Gastrocnemius medialis (tissue), 4 donors: ENCODE results near the gene CUZD1. TPM values are rescaled to one million over a fixed set of nuclear protein-coding genes. Genes with fewer than 3 reads are reported as not detected.

ENCODE experiments used
- ATAC-seq, 2 donors: fragments of 150-250 bp; one replicate each; pipeline ENCODE4 v1.9.1; 2016
- DNase-seq, 2 donors: peaks; one replicate each; pipeline ENCODE4 v3.0.0-alpha.2; 2019
- H3K27ac ChIP-seq, 4 donors: fragments of 200-600 bp; sonication (generic); 1 replicate in 1 of 4; 2 replicates in 3 of 4; pipeline ENCODE4 v1.5.1; 2016 to 2018; ENCODE audit warnings: mild to moderate bottlenecking in 2 of 4, moderate library complexity in 1 of 4
- H3K27me3 ChIP-seq, 3 donors: fragments of 200-600 bp; sonication (generic) in 2 of 3; 1 replicate in 1 of 3; 2 replicates in 2 of 3; pipeline versions ENCODE4 v1.5.1 to v1.6.0; 2016 to 2019; ENCODE audit warnings: mild to moderate bottlenecking in 1 of 3, moderate library complexity in 1 of 3
- H3K36me3 ChIP-seq, 2 donors: fragments of 200-600 bp; sonication (generic) in 1 of 2; one replicate each; pipeline ENCODE4 v1.5.1; 2017 to 2018
- H3K4me1 ChIP-seq, 2 donors: fragments of 200-600 bp; sonication (generic) in 1 of 2; one replicate each; pipeline ENCODE4 v1.5.1; 2016 to 2017; ENCODE audit warnings: mild to moderate bottlenecking in 2 of 2
- H3K4me3 ChIP-seq, 4 donors: fragments of 200-600 bp; sonication (generic) in 3 of 4; 1 replicate in 1 of 4; 2 replicates in 3 of 4; pipeline ENCODE4 v1.5.1; 2016 to 2019; ENCODE audit warnings: mild to moderate bottlenecking in 2 of 4
- H3K9me3 ChIP-seq, 3 donors: fragments of 200-600 bp; sonication (generic) in 2 of 3; 1 replicate in 1 of 3; 2 replicates in 2 of 3; pipeline ENCODE4 v1.5.1; 2016 to 2019
- POLR2A ChIP-seq, 2 donors: fragments of 450-650 bp; IDR thresholded peaks; one replicate each; pipeline ENCODE4 v1.6.1; 2017; ENCODE audit warnings: antibody characterized with exemption in 2 of 2, mild to moderate bottlenecking in 2 of 2, moderate library complexity in 2 of 2
- in situ Hi-C, 4 donors: fragments of 200-750 bp; cut with MboI; loops; one replicate each; pipeline versions ENCODE4 v1.15.0 to v1.8.0; 2017; ENCODE audit warnings: low sequenced_read_pairs in 4 of 4
- intact Hi-C: fragments of 100-400 bp; cut with DNase I; formaldehyde crosslinking; loops from one replicate; pipeline ENCODE4 v1.15.1; 2023; ENCODE audit warnings: low total_unique reads
- total RNA-seq, 4 donors: library from RNA; depleted of rRNA; stranded (reverse); fragments of >200 nt; gene quantifications; one replicate each; pipeline versions ENCODE4 v1.1.0 to v1.2.3, GENCODE V29; 2016
- TF ChIP-seq, protein P1 (sequence below), 5 experiments: fragments of 450-650 bp in 3 of 5; fragments of 200-600 bp in 2 of 5; sonication (generic) in 2 of 5; IDR thresholded peaks in 4 of 5; conservative IDR thresholded peaks in 1 of 5; 1 replicate in 4 of 5; 2 replicates in 1 of 5; pipeline ENCODE4 v1.5.1; 2016 to 2019; ENCODE audit warnings: antibody characterized with exemption in 5 of 5, mild to moderate bottlenecking in 3 of 5, moderate library complexity in 3 of 5

CUZD1 gene
- total RNA-seq, 4 donors from 2014 or later, result 0.09 TPM; not detected in 3

DNA sequence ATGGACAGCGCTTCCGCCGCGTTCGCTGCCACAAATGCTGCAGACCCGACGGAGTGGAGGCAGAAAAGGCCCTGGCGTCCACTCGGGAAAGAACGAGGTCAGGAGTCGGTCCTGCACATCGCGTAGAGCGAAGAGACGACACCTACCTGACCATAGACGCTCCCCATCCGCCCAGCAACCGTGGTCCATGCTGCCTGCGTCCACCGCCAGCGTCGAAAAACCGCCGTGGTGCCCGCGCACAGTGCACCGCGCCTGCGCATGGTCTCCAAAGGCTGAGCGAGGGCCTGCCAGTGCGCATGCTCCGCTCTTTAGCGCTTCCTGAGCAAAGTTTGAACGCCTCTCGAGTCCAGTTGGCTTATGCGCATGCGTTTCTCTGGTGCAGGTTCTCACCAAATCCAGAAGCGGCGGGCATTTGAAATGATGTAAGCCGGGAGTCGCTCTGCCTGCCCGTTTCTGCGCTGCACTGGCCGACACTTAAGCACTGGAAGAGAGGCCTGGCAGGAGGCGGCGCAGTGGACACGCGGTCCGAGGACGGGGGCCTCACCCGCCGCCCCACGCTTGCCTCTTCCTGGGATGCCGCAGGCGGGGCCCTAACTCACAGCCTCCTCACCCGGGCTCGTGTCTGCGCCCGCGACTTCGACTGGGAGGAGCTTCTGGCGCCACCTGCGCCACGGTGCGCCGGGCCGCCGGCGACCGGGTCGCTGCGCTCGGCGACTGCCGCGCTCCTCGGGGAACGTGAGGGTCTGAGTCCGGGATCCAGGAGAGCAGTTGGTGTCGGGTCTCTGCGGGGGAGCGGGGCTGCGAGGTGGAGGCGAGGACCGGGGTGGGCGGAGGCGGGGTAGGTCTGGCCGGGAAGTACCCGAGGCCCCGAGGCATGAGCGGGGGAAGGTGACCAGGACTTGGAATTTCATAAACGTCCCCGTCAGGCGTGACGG is 33.9 kb upstream of the CUZD1 start, which contains the start of gene FAM24B:
Gene FAM24B (minus strand): TSS at position 243 of the 935 bp plus-strand sequence. CDS start 29,066 bp downstream, outside the sequence.
- TF ChIP-seq, protein P1, sequence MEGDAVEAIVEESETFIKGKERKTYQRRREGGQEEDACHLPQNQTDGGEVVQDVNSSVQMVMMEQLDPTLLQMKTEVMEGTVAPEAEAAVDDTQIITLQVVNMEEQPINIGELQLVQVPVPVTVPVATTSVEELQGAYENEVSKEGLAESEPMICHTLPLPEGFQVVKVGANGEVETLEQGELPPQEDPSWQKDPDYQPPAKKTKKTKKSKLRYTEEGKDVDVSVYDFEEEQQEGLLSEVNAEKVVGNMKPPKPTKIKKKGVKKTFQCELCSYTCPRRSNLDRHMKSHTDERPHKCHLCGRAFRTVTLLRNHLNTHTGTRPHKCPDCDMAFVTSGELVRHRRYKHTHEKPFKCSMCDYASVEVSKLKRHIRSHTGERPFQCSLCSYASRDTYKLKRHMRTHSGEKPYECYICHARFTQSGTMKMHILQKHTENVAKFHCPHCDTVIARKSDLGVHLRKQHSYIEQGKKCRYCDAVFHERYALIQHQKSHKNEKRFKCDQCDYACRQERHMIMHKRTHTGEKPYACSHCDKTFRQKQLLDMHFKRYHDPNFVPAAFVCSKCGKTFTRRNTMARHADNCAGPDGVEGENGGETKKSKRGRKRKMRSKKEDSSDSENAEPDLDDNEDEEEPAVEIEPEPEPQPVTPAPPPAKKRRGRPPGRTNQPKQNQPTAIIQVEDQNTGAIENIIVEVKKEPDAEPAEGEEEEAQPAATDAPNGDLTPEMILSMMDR (IDR thresholded peaks at IDR 0.05 in 4 of 5, conservative IDR thresholded peaks at IDR 0.05 in 1 of 5), result no peak
- TF ChIP-seq POLR2A (IDR thresholded peaks at IDR 0.05), result no peak
- Histone ChIP-seq H3K4me1 (no peaks in the 10 kb centered on the region), H3K36me3 (no peaks in the 10 kb centered on the region), H3K9me3 (no peaks in the 10 kb centered on the region), H3K27me3 (peaks cover 0 to 5% (median 5%) of the 10 kb centered on the region in 3 donors), H3K27ac (peak within 1 kb of the TSS in 2 of 4 donors; percentile 15 to 38), H3K4me3 (peak within 1 kb of the TSS; percentile 52 to 64 (median 62))
- intact Hi-C loops, result no loop called here
- DNase-seq, result peak; percentile 78 to 82
- ATAC-seq, result peak; percentile 91 to 92
- in situ Hi-C loops, result no loop called here

DNA sequence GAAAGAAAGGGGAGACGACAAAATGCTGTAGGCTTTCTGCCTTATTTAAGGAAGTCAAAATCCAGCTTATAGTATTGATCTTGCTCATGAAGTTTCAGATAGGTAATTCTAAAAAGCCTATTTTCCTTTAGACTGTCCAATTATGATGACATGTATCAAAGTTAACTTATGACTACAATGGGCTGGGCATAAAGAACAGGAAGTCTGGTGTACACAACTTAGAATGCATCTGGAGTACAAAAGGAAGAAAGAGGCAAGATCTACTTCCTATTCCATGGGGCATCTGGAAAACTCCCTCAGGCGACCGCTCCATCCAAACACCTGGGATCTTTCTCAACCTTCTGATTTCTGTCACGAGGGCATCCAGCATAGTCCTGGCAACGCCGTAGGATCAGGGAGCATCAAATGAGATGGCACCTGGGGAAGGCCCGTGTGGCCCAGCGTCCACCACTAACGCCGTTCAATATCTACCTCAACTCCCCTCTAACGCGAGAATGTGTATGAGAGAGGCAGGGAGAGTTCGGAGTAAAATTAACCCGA is 33.2 kb upstream of the CUZD1 start:
- Histone ChIP-seq H3K9me3 (no peaks in the 10 kb centered on the region), H3K4me1 (no peaks in the 10 kb centered on the region), H3K27ac (peak overlapping the region in 2 of 4 donors; percentile 15 to 38), H3K27me3 (peaks cover 0 to 5% (median 5%) of the 10 kb centered on the region in 3 donors), H3K36me3 (no peaks in the 10 kb centered on the region), H3K4me3 (peak overlapping the region; percentile 52 to 64 (median 62))
- DNase-seq (no peak), ATAC-seq (no peak)
- intact Hi-C loops, result no loop called here
- in situ Hi-C loops, result no loop called here
- TF ChIP-seq POLR2A (IDR thresholded peaks at IDR 0.05), result no peak
- TF ChIP-seq, protein P1 (IDR thresholded peaks at IDR 0.05 in 4 of 5, conservative IDR thresholded peaks at IDR 0.05 in 1 of 5), result no peak

DNA sequence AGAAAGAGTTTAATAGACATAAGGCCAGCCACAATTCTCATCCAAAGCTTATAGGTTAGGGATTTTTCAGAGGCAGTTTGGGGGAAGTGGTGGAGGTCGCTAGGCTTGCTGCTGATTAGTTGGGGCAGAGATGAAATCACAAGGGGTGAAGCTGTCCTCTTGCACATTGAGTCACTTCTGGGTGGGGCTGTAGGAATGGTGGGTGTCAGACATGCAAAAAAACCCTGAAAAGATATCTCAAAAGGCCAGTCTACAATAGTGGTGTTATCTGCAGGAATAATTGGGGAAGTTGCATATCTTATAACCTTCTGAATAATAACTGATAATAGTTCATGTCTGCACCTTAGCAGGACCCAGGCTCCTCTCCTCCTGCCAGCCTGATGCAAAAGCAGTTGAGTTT is 31.6 kb upstream of the CUZD1 start:
- H3K4me1 ChIP-seq, result no peaks in the 10 kb centered on the region
- no peak overlapping the region for H3K4me3 ChIP-seq
- ATAC-seq (no peak), DNase-seq (no peak)
- no peaks in the 10 kb centered on the region for H3K36me3 ChIP-seq
- intact Hi-C loops, result no loop called here
- no peaks in the 10 kb centered on the region for H3K9me3 ChIP-seq
- in situ Hi-C loops, result no loop called here
- H3K27me3 ChIP-seq, result peaks cover 0 to 5% (median 5%) of the 10 kb centered on the region in 3 donors
- H3K27ac ChIP-seq, result no peak overlapping the region
- TF ChIP-seq, protein P1 (IDR thresholded peaks at IDR 0.05 in 4 of 5, conservative IDR thresholded peaks at IDR 0.05 in 1 of 5), result no peak
- TF ChIP-seq POLR2A (IDR thresholded peaks at IDR 0.05), result no peak

DNA sequence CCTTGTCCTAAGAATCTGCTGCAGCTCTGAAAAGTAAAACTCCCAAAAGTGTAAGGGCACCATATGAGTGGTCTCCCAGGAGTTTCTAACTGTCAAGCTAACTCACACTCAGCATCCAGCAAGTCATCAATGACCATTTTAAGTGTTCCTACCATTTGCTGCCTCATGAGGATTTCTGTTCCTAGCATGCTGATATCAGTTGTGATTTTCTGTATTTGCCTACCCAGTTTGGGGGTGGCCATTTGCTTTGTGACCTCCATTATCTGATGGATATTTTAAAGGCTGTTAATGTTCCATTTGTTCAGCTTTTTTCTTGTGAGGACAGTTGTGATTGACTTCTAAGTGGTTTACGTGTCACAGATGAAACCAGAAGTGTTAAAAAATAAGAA is 30.8 kb upstream of the CUZD1 start:
- no peak for DNase-seq
- intact Hi-C loops, result no loop called here
- Histone ChIP-seq H3K9me3 (no peaks in the 10 kb centered on the region), H3K4me3 (no peak overlapping the region), H3K4me1 (no peaks in the 10 kb centered on the region), H3K27ac (no peak overlapping the region), H3K27me3 (peaks cover 0 to 5% (median 0%) of the 10 kb centered on the region in 3 donors), H3K36me3 (no peaks in the 10 kb centered on the region)
- no peak for ATAC-seq
- in situ Hi-C loops, result no loop called here
- TF ChIP-seq POLR2A (IDR thresholded peaks at IDR 0.05), result no peak
- TF ChIP-seq, protein P1 (IDR thresholded peaks at IDR 0.05 in 4 of 5, conservative IDR thresholded peaks at IDR 0.05 in 1 of 5), result no peak
